ENCODE results near the gene IL1RN. TPM values are rescaled to one million over a fixed set of nuclear protein-coding genes. Genes with fewer than 3 reads are reported as not detected.

The IL1RN gene
- total and polyA plus RNA-seq, 2 of the 4 experiments (the other 2 are of a cell fraction), result not detected

DNA sequence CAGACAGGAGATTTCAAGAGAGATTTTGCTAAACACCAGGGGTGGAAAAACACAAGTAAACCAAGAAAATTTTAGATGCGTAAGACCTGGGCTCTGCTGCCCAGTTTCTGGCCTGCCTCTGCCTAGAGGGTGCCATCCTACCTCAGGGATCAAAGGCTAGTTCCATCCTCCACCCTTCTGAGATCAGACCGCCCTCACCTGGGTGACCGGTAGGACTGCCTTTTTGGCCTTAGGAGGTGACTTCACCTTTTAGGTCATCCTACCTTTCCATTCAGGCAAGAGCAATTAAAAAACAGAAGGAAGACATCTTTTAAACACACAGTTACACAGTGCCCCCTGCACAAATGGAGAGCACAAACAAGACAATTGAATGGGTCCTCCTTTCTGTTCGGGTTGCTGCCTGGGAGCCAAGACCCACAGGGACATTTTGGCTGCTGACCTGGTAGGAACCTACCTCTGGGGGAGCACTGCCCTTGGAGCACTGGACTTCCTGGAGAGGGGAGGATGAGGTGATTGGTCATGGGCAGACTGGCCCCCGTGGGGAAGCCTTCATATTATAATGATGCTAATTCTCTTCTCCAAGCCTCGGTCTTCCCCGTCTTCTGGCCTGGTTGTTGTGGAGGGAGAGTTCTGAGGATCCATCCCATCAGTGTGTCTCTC, 49.4 kb downstream of the IL1RN start:
- CTCF ChIA-PET, result no interaction called here
- Histone ChIP-seq H2AK9ac (replicated peaks; ENCODE audit: low read depth, low read length, poor library complexity) (no peak overlapping the region), H3K9me1 (ENCODE audit: insufficient read depth, low read length) (peaks cover 3% of the 10 kb centered on the region; the same call in 1 of the 2 replicates), H3K23ac (ENCODE audit: low read depth, low read length) (no peak overlapping the region), H3K56ac (ENCODE audit: extremely low read depth, insufficient read depth, low read length) (no peak overlapping the region), H4K8ac (ENCODE audit: low read depth in 2 of 2, low read length in 2 of 2) (no peak overlapping the region), H3K9ac (ENCODE audit: low read depth, low read length) (no peak overlapping the region), H3K4me2 (ENCODE audit: low read depth, low read length) (no peak overlapping the region), H2BK20ac (ENCODE audit: low read depth, low read length) (no peak overlapping the region), H4K5ac (ENCODE audit: low read depth, low read length) (no peak overlapping the region), H3K4me3 (ENCODE audit: insufficient read depth, low read depth, low read length) (no peak overlapping the region), H3K4ac (ENCODE audit: low read depth, low read length) (no peak overlapping the region), H2BK15ac (ENCODE audit: low read depth, low read length) (no peak overlapping the region), H3K27me3 (ENCODE audit: control insufficient read depth, insufficient read depth, low read length) (peaks cover 28% of the 10 kb centered on the region), H2BK5ac (ENCODE audit: low read depth, low read length, poor library complexity, severe bottlenecking) (no peak overlapping the region), H2BK120ac (ENCODE audit: low read depth, low read length) (no peak overlapping the region), H3K18ac (ENCODE audit: low read depth, low read length) (no peak overlapping the region), H4K91ac (ENCODE audit: insufficient read depth, low read depth, low read length) (no peak overlapping the region), H3K79me1 (ENCODE audit: low read depth in 1 of 2, low read length in 2 of 2) (no peaks in the 10 kb centered on the region), H3K27ac (ENCODE audit: insufficient read depth, low read length) (no peak overlapping the region), H3K14ac (replicated peaks; ENCODE audit: low read depth, low read length) (no peak overlapping the region), H2AK5ac (ENCODE audit: low read depth, low read length) (no peak overlapping the region), H2AFZ (replicated peaks; ENCODE audit: low read length, poor library complexity) (no peak overlapping the region), H3K36me3 (ENCODE audit: control insufficient read depth, insufficient read depth, low read length) (no peaks in the 10 kb centered on the region), H3K9me3 (ENCODE audit: control insufficient read depth, insufficient read depth, low read length) (no peaks in the 10 kb centered on the region), H3K4me1 (ENCODE audit: control insufficient read depth, insufficient read depth, low read length) (no peaks in the 10 kb centered on the region), H4K20me1 (ENCODE audit: insufficient read depth, low read length) (no peaks in the 10 kb centered on the region)
- no CpG with 5 or more reads among the region's 7 CpGs for WGBS, 2 experiments (ENCODE audit: extremely low coverage in 2 of 2, insufficient read length in 1 of 2)
- ATAC-seq (ENCODE audit: low read depth) (no peak), DNase-seq (no peak)
- intact Hi-C loops (cut with micrococcal nuclease) (no loop called here), dilution Hi-C loops (cut with HindIII; ENCODE audit: low sequenced_read_pairs, unreplicated experiment) (no loop called here), in situ Hi-C loops (cut with MboI; ENCODE audit: low sequenced_read_pairs) (no loop called here)
- POLR2A ChIA-PET (ENCODE audit: unreplicated experiment), result no interaction called here
- no TSS peak for BruUV-seq (replicated peaks)
- no peak for TF ChIP-seq FOS (IDR thresholded peaks at IDR 0.05; ENCODE audit: low read depth, low read length)
- TF ChIP-seq, protein P1, sequence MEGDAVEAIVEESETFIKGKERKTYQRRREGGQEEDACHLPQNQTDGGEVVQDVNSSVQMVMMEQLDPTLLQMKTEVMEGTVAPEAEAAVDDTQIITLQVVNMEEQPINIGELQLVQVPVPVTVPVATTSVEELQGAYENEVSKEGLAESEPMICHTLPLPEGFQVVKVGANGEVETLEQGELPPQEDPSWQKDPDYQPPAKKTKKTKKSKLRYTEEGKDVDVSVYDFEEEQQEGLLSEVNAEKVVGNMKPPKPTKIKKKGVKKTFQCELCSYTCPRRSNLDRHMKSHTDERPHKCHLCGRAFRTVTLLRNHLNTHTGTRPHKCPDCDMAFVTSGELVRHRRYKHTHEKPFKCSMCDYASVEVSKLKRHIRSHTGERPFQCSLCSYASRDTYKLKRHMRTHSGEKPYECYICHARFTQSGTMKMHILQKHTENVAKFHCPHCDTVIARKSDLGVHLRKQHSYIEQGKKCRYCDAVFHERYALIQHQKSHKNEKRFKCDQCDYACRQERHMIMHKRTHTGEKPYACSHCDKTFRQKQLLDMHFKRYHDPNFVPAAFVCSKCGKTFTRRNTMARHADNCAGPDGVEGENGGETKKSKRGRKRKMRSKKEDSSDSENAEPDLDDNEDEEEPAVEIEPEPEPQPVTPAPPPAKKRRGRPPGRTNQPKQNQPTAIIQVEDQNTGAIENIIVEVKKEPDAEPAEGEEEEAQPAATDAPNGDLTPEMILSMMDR (conservative IDR thresholded peaks at IDR 0.05; ENCODE audit: low read depth, low read length), result no peak

Measured in IMR-90 (cell line).